ENCODE measurements around the gene PAPPA2.

Gene PAPPA2

GRCh38 chr1:176602388-176603004, 139.5 kb downstream of the PAPPA2 start:
- no peak for TF ChIP-seq CTCF (conservative IDR thresholded peaks at IDR 0.05; ENCODE audit: low read depth, low read length)

GRCh38 chr1:176603696-176604095, 140.7 kb downstream of the PAPPA2 start:
- no peak overlapping the region for H3K4me3 ChIP-seq (ENCODE audit: low read length)
- no peak for TF ChIP-seq CTCF (conservative IDR thresholded peaks at IDR 0.05; ENCODE audit: low read depth, low read length)
- DNase-seq (ENCODE audit: low read depth) = peak; percentile 64

More at GRCh38 chr1:176602388-176603004, 139.5 kb downstream of the PAPPA2 start:
- H3K4me3 ChIP-seq (ENCODE audit: low read length) = no peak overlapping the region
- no peak for DNase-seq (ENCODE audit: low read depth)

GRCh38 chr1:176604461-176604860, 141.5 kb downstream of the PAPPA2 start:
- no peak overlapping the region for H3K4me3 ChIP-seq (ENCODE audit: low read length)
- DNase-seq (ENCODE audit: low read depth) = no peak
- TF ChIP-seq CTCF (conservative IDR thresholded peaks at IDR 0.05; ENCODE audit: low read depth, low read length) = no peak

- no peak for TF ChIP-seq CTCF (conservative IDR thresholded peaks at IDR 0.05; ENCODE audit: low read depth, low read length)
- no peak overlapping the region for H3K4me3 ChIP-seq (ENCODE audit: low read length)
- DNase-seq (ENCODE audit: low read depth) = no peak
Observed at GRCh38 chr1:176605176-176605575, 142.2 kb downstream of the PAPPA2 start.

- TF ChIP-seq CTCF (conservative IDR thresholded peaks at IDR 0.05; ENCODE audit: low read depth, low read length) = no peak
- H3K4me3 ChIP-seq (ENCODE audit: low read length) = no peak overlapping the region
- DNase-seq (ENCODE audit: low read depth) = no peak
Observed at GRCh38 chr1:176609556-176610408, 146.8 kb downstream of the PAPPA2 start.

- no peak for DNase-seq (ENCODE audit: low read depth)
- no peak overlapping the region for H3K4me3 ChIP-seq (ENCODE audit: low read length)
- TF ChIP-seq CTCF (conservative IDR thresholded peaks at IDR 0.05; ENCODE audit: low read depth, low read length) = no peak
Observed at GRCh38 chr1:176612791-176613190, 149.8 kb downstream of the PAPPA2 start.

- no peak overlapping the region for H3K4me3 ChIP-seq (ENCODE audit: low read length)
- peak; percentile 24 for DNase-seq (ENCODE audit: low read depth)
- no peak for TF ChIP-seq CTCF (conservative IDR thresholded peaks at IDR 0.05; ENCODE audit: low read depth, low read length)
Observed at GRCh38 chr1:176617881-176618280, 154.9 kb downstream of the PAPPA2 start.

Measured in retinal pigment epithelial cell (primary cell).